SK-N-SH treated with all-trans-retinoic acid at 6 μM for 48 hours (cell line): ENCODE measurements around the gene FPR2.

Experiments
- ATAC-seq: fragments of 200-7000 bp; cut with Tn5 transposase; 3 replicates; pipeline ENCODE4 v1.9.1; 2020; ENCODE audit warnings: mild to moderate bottlenecking, moderate library complexity
- CREB5 ChIP-seq: fragments of 250-450 bp; sonication (Bioruptor Pico); IDR thresholded peaks from 2 replicates; pipeline ENCODE4 v1.5.1; 2020; ENCODE audit warnings: low read depth, mild to moderate bottlenecking, moderate library complexity
- CSDC2 ChIP-seq: fragments of 250-450 bp; sonication (Bioruptor Pico); IDR thresholded peaks from 2 replicates; pipeline ENCODE4 v1.5.0; 2020; ENCODE audit warnings: mild to moderate bottlenecking, moderate library complexity
- CSRNP3 ChIP-seq: fragments of 250-450 bp; sonication (Bioruptor Pico); IDR thresholded peaks from 2 replicates; pipeline ENCODE4 v1.5.1; 2021; ENCODE audit warnings: mild to moderate bottlenecking, moderate library complexity
- ESRRG ChIP-seq: fragments of 250-450 bp; sonication (Bioruptor Pico); IDR thresholded peaks from 2 replicates; pipeline ENCODE4 v1.6.1; 2021; ENCODE audit warnings: mild to moderate bottlenecking
- OSR1 ChIP-seq: fragments of 250-450 bp; sonication (Bioruptor Pico); IDR thresholded peaks from 2 replicates; pipeline ENCODE4 v1.8.0; 2022; ENCODE audit warnings: moderate library complexity, mild to moderate bottlenecking, inconsistent platforms
- PATZ1 ChIP-seq: fragments of 250-450 bp; sonication (Bioruptor Pico); IDR thresholded peaks from 2 replicates; pipeline ENCODE4 v1.8.0; 2020; ENCODE audit warnings: mild to moderate bottlenecking, moderate library complexity, borderline replicate concordance
- PPARA ChIP-seq: fragments of 250-450 bp; sonication (Bioruptor Pico); IDR thresholded peaks from 2 replicates; pipeline ENCODE4 v1.5.0; 2020; ENCODE audit warnings: mild to moderate bottlenecking, borderline replicate concordance
- RARB ChIP-seq: fragments of 250-450 bp; sonication (Bioruptor Pico); IDR thresholded peaks from 2 replicates; pipeline ENCODE4 v1.8.0; 2021; ENCODE audit warnings: mild to moderate bottlenecking, moderate library complexity
- SNAI2 ChIP-seq: fragments of 250-450 bp; sonication (Bioruptor Pico); IDR thresholded peaks from 2 replicates; pipeline ENCODE4 v1.5.0; 2020; ENCODE audit warnings: mild to moderate bottlenecking, moderate library complexity
- TCF4 ChIP-seq: fragments of 250-450 bp; sonication (Bioruptor Pico); IDR thresholded peaks from 2 replicates; pipeline ENCODE4 v1.8.0; 2021; ENCODE audit warnings: mild to moderate bottlenecking, moderate library complexity, borderline replicate concordance
- TSHZ2 ChIP-seq: fragments of 250-450 bp; sonication (Bioruptor Pico); IDR thresholded peaks from 2 replicates; pipeline ENCODE4 v1.5.0; 2020; ENCODE audit warnings: mild to moderate bottlenecking, moderate library complexity
- ZC3H10 ChIP-seq: fragments of 250-450 bp; sonication (Bioruptor Pico); IDR thresholded peaks from 2 replicates; pipeline ENCODE4 v1.5.1; 2021; ENCODE audit warnings: mild to moderate bottlenecking, moderate library complexity
- ZFP3 ChIP-seq: fragments of 250-450 bp; sonication (Bioruptor Pico); IDR thresholded peaks from 2 replicates; pipeline ENCODE4 v1.5.0; 2020; ENCODE audit warnings: mild to moderate bottlenecking, moderate library complexity
- ZFP30 ChIP-seq: fragments of 450-650 bp; formaldehyde crosslinking; IDR thresholded peaks from 2 replicates; pipeline ENCODE4 v1.5.0; 2022; ENCODE audit warnings: mild to moderate bottlenecking, moderate library complexity
- ZNF565 ChIP-seq: fragments of 450-650 bp; formaldehyde crosslinking; conservative IDR thresholded peaks from 2 replicates; pipeline ENCODE4 v1.5.0; 2020; ENCODE audit warnings: low read depth, mild to moderate bottlenecking, moderate library complexity
- ZNF70 ChIP-seq: fragments of 450-650 bp; formaldehyde crosslinking; IDR thresholded peaks from 2 replicates; pipeline ENCODE4 v1.5.0; 2020; ENCODE audit warnings: mild to moderate bottlenecking, moderate library complexity
- ZNF8 ChIP-seq: fragments of 450-650 bp; formaldehyde crosslinking; IDR thresholded peaks from 2 replicates; pipeline ENCODE4 v1.5.0; 2020; ENCODE audit warnings: mild to moderate bottlenecking, moderate library complexity

The FPR2 gene

GRCh38 chr19:51712461-51713081 lies 48.4 kb upstream of the FPR2 start:
- TF ChIP-seq SNAI2 (CRISPR knock-in tag), result no peak
- TF ChIP-seq CSDC2 (CRISPR knock-in tag), result no peak
- TF ChIP-seq OSR1 (CRISPR knock-in tag), result no peak
- no peak for TF ChIP-seq CSRNP3 (CRISPR knock-in tag)
- no peak for TF ChIP-seq PPARA
- no peak for TF ChIP-seq ZFP30
- TF ChIP-seq TSHZ2, result no peak
- no peak for TF ChIP-seq ZNF565 (CRISPR knock-in tag)
- TF ChIP-seq ESRRG, result no peak
- ATAC-seq, result peak; percentile 45

- ATAC-seq, result no peak
- TF ChIP-seq CSDC2 (CRISPR knock-in tag) (no peak), PPARA (no peak), TSHZ2 (no peak), ZC3H10 (CRISPR knock-in tag) (no peak), RARB (CRISPR knock-in tag) (no peak), ZNF8 (CRISPR knock-in tag) (no peak), CSRNP3 (CRISPR knock-in tag) (no peak), ZFP3 (CRISPR knock-in tag) (no peak)
These were observed 47.4 kb upstream of the FPR2 start for GRCh38 chr19:51713319-51714285.

- ATAC-seq, result no peak
- TF ChIP-seq ZNF565 (CRISPR knock-in tag) (no peak), SNAI2 (CRISPR knock-in tag) (no peak)
These were observed 46.1 kb upstream of the FPR2 start for GRCh38 chr19:51714848-51715247.

- ATAC-seq, result no peak
- TF ChIP-seq TCF4 (no peak), CSDC2 (CRISPR knock-in tag) (no peak), PATZ1 (no peak), CSRNP3 (CRISPR knock-in tag) (no peak), ZNF70 (no peak), ZFP30 (no peak), OSR1 (CRISPR knock-in tag) (no peak), CREB5 (CRISPR knock-in tag) (no peak)
These were observed 45.1 kb upstream of the FPR2 start for GRCh38 chr19:51715850-51716249.
